GM12892 (cell line): ENCODE data around the gene TERB1.

Source experiments
- POLR2A ChIP-seq: IDR thresholded peaks from 2 replicates; pipeline ENCODE4 v1.6.1; 2011; ENCODE audit warnings: low read depth, low read length, control low read depth
- POLR2AphosphoS5 ChIP-seq: IDR thresholded peaks from 2 replicates; pipeline ENCODE4 v1.6.1; 2011; ENCODE audit warnings: low read depth, low read length, control low read depth
- TAF1 ChIP-seq: IDR thresholded peaks from 2 replicates; pipeline ENCODE4 v1.6.1; 2011; ENCODE audit warnings: low read depth, mild to moderate bottlenecking, control low read depth, low read length, borderline replicate concordance

DNA sequence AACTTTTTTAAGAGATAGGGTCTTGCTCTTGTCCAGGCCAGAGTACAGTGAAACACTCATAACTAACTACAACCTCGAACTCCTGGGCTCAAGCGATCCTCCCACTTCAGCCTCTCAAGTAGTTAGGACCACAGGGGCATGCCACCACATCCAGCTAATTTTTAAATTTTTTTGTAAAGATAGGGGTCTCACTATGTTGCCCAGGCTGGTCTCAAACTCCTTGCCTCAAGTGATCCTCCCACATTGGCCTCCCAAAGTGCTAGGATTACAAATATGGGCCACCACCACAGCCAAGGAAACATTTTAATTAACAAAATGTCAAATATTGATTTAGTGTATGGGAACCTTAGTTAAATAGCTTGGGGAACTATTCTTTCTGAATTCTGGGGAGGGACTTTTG is 47.2 kb downstream of the TERB1 start:
- no peak for TF ChIP-seq POLR2A
- TF ChIP-seq POLR2AphosphoS5, result no peak
- TF ChIP-seq TAF1, result no peak
